ENCODE measurements around the gene MYG1. TPM values are rescaled to one million over a fixed set of nuclear protein-coding genes. Genes with fewer than 3 reads are reported as not detected.

MYG1 gene
- total and polyA plus RNA-seq, 2 of the 13 experiments (the other 11 are each of a cell fraction or from before 2014, with no cell fraction given): 38.6 to 58.0 TPM

- TF ChIP-seq SP140L (CRISPR knock-in tag; IDR thresholded peaks at IDR 0.05; ENCODE audit: borderline replicate concordance): no peak
- intact Hi-C loops (cut with micrococcal nuclease; ENCODE audit: unreplicated experiment) (loop anchor here (5.0 kb wide), 1 partner anchor 129 kb away; no protein-coding TSS in a partner anchor), in situ Hi-C loops (cut with HindIII; ENCODE audit: extremely low pct_ligation_motif_present, low pct_unique_long_range_greater_than_20kb) (loop anchor here (5.0 kb wide), 1 partner anchor 74 kb away; no protein-coding TSS in a partner anchor)
- Histone ChIP-seq H3K4me3 (replicated peaks in 1 of 3; ENCODE audit: insufficient read depth in 1 of 3, low read depth in 2 of 3, low read length in 3 of 3) (no peak overlapping the region), H3K4me1 (ENCODE audit: insufficient read depth, low read length) (no peaks in the 10 kb centered on the region), H3K9ac (ENCODE audit: insufficient read depth, low read depth, low read length) (no peak overlapping the region), H3K27ac (ENCODE audit: extremely low read length, insufficient read depth, low read length) (no peak overlapping the region), H3K9me3 (ENCODE audit: low read length) (no peaks in the 10 kb centered on the region), H4K20me1 (ENCODE audit: insufficient read depth, low read length) (no peaks in the 10 kb centered on the region), H2AFZ (ENCODE audit: low read length) (no peak overlapping the region), H3K79me2 (ENCODE audit: insufficient read depth, low read length) (no peaks in the 10 kb centered on the region), H3K36me3 (replicated peaks in 1 of 2; ENCODE audit: control insufficient read depth in 1 of 2, insufficient read depth in 2 of 2, low read length in 2 of 2) (peaks cover 18 to 67% of the 10 kb centered on the region in 2 experiments), H3K27me3 (ENCODE audit: control insufficient read depth in 1 of 2, insufficient read depth in 2 of 2, low read length in 2 of 2) (no peaks in the 10 kb centered on the region), H3K4me2 (ENCODE audit: low read depth, low read length) (no peak overlapping the region)
- POLR2A ChIA-PET: no interaction called here
- BruUV-seq (replicated peaks): no TSS peak
- ATAC-seq: no peak
- 80% methylated on average over 1 of the region's 9 CpGs for WGBS (ENCODE audit: low lambda C conversion rate)
- no peak for FAIRE-seq
- no peak for DNase-seq (ENCODE audit: low spot score)
- CTCF ChIA-PET (ENCODE audit: low intra/inter-chr PET ratio, low total read pairs): interaction anchor here (4.5 kb wide), 1 partner anchor 73 kb away, joined by 66 read pairs; no protein-coding TSS in a partner anchor
These were observed 13.0 kb upstream of the MYG1 start for GRCh38 chr12:53286448-53286847.

- ATAC-seq (peak; percentile 84), DNase-seq (ENCODE audit: low spot score) (peak; percentile 38), FAIRE-seq (peak; percentile 89)
- in situ Hi-C loops (cut with HindIII; ENCODE audit: extremely low pct_ligation_motif_present, low pct_unique_long_range_greater_than_20kb): loop anchor here (5.0 kb wide), 1 partner anchor 75 kb away; no protein-coding TSS in a partner anchor
- Histone ChIP-seq H3K4me3 (replicated peaks in 1 of 3; ENCODE audit: insufficient read depth in 1 of 3, low read depth in 2 of 3, low read length in 3 of 3) (no peak overlapping the region), H3K4me2 (ENCODE audit: low read depth, low read length) (no peak overlapping the region), H3K9ac (ENCODE audit: insufficient read depth, low read depth, low read length) (no peak overlapping the region), H4K20me1 (ENCODE audit: insufficient read depth, low read length) (no peaks in the 10 kb centered on the region), H3K27ac (ENCODE audit: extremely low read length, insufficient read depth, low read length) (no peak overlapping the region), H3K4me1 (ENCODE audit: insufficient read depth, low read length) (no peaks in the 10 kb centered on the region), H3K27me3 (ENCODE audit: control insufficient read depth in 1 of 2, insufficient read depth in 2 of 2, low read length in 2 of 2) (no peaks in the 10 kb centered on the region), H3K9me3 (ENCODE audit: low read length) (no peaks in the 10 kb centered on the region), H3K79me2 (ENCODE audit: insufficient read depth, low read length) (no peaks in the 10 kb centered on the region), H2AFZ (ENCODE audit: low read length) (no peak overlapping the region), H3K36me3 (replicated peaks in 1 of 2; ENCODE audit: control insufficient read depth in 1 of 2, insufficient read depth in 2 of 2, low read length in 2 of 2) (peaks cover 21 to 67% of the 10 kb centered on the region in 2 experiments)
- BruUV-seq (replicated peaks): no TSS peak
- intact Hi-C loops (cut with micrococcal nuclease; ENCODE audit: unreplicated experiment): loop anchor here (1.0 to 5.0 kb wide), 2 partner anchors 74 to 130 kb away; no protein-coding TSS in a partner anchor
- 68% methylated on average over 10 of the region's 11 CpGs for WGBS (ENCODE audit: low lambda C conversion rate)
- POLR2A ChIA-PET: no interaction called here
- CTCF ChIA-PET (ENCODE audit: low intra/inter-chr PET ratio, low total read pairs): interaction anchor here (1.3 to 4.5 kb wide), 2 partner anchors 75 to 129 kb away, joined by 3 to 66 read pairs; no protein-coding TSS in a partner anchor
- TF ChIP-seq SALL1 (CRISPR knock-in tag; IDR thresholded peaks at IDR 0.05) (0 out of 2 replicates have a peak, but pooled peaks have one; percentile 19), HIC2 (CRISPR knock-in tag; IDR thresholded peaks at IDR 0.05; ENCODE audit: low read depth) (no peak), CHD4 (IDR thresholded peaks at IDR 0.05; ENCODE audit: borderline replicate concordance, low read length) (no peak), HMGXB3 (CRISPR knock-in tag; IDR thresholded peaks at IDR 0.05; ENCODE audit: borderline replicate concordance) (no peak), MIXL1 (CRISPR knock-in tag; IDR thresholded peaks at IDR 0.05) (no peak), ZNF781 (CRISPR knock-in tag; IDR thresholded peaks at IDR 0.05; ENCODE audit: borderline replicate concordance, not compliant biosample characterization) (no peak), STAG1 (CRISPR knock-in tag; IDR thresholded peaks at IDR 0.05) (peak; percentile 82), MAFF (IDR thresholded peaks at IDR 0.05; ENCODE audit: low read depth, low read length) (no peak), XRCC5 (optimal IDR thresholded peaks at IDR 0.05; ENCODE audit: low read length) (peak; percentile 22), EEA1 (CRISPR knock-in tag; IDR thresholded peaks at IDR 0.05; ENCODE audit: borderline replicate concordance) (no peak)
These were observed 11.7 kb upstream of the MYG1 start for GRCh38 chr12:53287741-53288216.

All from HepG2 (cell line).